HEK293 (cell line): ENCODE data around the gene AP1S2.
A peak's percentile ranks its signal among the peaks of the same experiment; 100 is the strongest.

Experiments used
- ATF2 ChIP-seq: fragments of 450-650 bp; formaldehyde crosslinking; IDR thresholded peaks from 2 replicates; pipeline ENCODE4 v1.5.1; 2016; ENCODE audit warnings: missing biosample characterization, missing genetic modification characterization, low read depth
- GLI4 ChIP-seq: fragments of 450-650 bp; formaldehyde crosslinking; IDR thresholded peaks from 2 replicates; pipeline ENCODE4 v1.5.1; 2016; ENCODE audit warnings: missing biosample characterization, missing genetic modification characterization
- KLF1 ChIP-seq: fragments of 450-650 bp; formaldehyde crosslinking; IDR thresholded peaks from 2 replicates; pipeline ENCODE4 v1.5.1; 2016; ENCODE audit warnings: missing biosample characterization, missing genetic modification characterization
- KLF16 ChIP-seq: fragments of 450-650 bp; formaldehyde crosslinking; IDR thresholded peaks from 2 replicates; pipeline ENCODE4 v1.5.1; 2017; ENCODE audit warnings: missing biosample characterization, missing genetic modification characterization
- KLF8 ChIP-seq: fragments of 450-650 bp; formaldehyde crosslinking; IDR thresholded peaks from 2 replicates; pipeline ENCODE4 v1.5.1; 2016; ENCODE audit warnings: missing biosample characterization, missing genetic modification characterization
- KLF9 ChIP-seq: fragments of 450-650 bp; formaldehyde crosslinking; IDR thresholded peaks from 2 replicates; pipeline ENCODE4 v1.5.1; 2016; ENCODE audit warnings: missing biosample characterization, missing genetic modification characterization, low read depth
- MZF1 ChIP-seq: fragments of 450-650 bp; formaldehyde crosslinking; IDR thresholded peaks from 2 replicates; pipeline ENCODE4 v1.5.1; 2017; ENCODE audit warnings: missing biosample characterization, missing genetic modification characterization, borderline replicate concordance
- PATZ1 ChIP-seq: fragments of 450-650 bp; formaldehyde crosslinking; IDR thresholded peaks from 2 replicates; pipeline ENCODE4 v1.5.1; 2016; ENCODE audit warnings: missing biosample characterization, missing genetic modification characterization
- PRDM4 ChIP-seq: fragments of 450-650 bp; formaldehyde crosslinking; IDR thresholded peaks from 2 replicates; pipeline ENCODE4 v1.5.1; 2017; ENCODE audit warnings: missing biosample characterization, missing genetic modification characterization
- SP7 ChIP-seq: fragments of 450-650 bp; formaldehyde crosslinking; IDR thresholded peaks from 2 replicates; pipeline ENCODE4 v1.5.1; 2016; ENCODE audit warnings: missing biosample characterization, missing genetic modification characterization
- TCF7L2 ChIP-seq: IDR thresholded peaks from 2 replicates; pipeline ENCODE4 v1.6.1; 2011; ENCODE audit warnings: low read depth, mild to moderate bottlenecking, inconsistent platforms, low read length, moderate library complexity, borderline replicate concordance
- TRIM28 ChIP-seq: IDR thresholded peaks from 2 replicates; pipeline ENCODE4 v1.6.1; 2011; ENCODE audit warnings: low read length, control low read depth, borderline replicate concordance
- WT1 ChIP-seq: fragments of 450-650 bp; formaldehyde crosslinking; IDR thresholded peaks from 2 replicates; pipeline ENCODE4 v1.5.1; 2016; ENCODE audit warnings: missing biosample characterization, missing genetic modification characterization
- ZBTB17 ChIP-seq: fragments of 450-650 bp; formaldehyde crosslinking; IDR thresholded peaks from 2 replicates; pipeline ENCODE4 v1.5.1; 2016; ENCODE audit warnings: missing biosample characterization, missing genetic modification characterization
- ZBTB20 ChIP-seq: fragments of 450-650 bp; formaldehyde crosslinking; IDR thresholded peaks from 2 replicates; pipeline ENCODE4 v1.5.1; 2016; ENCODE audit warnings: missing biosample characterization, missing genetic modification characterization
- ZBTB26 ChIP-seq: fragments of 450-650 bp; formaldehyde crosslinking; optimal IDR thresholded peaks from 2 replicates; pipeline ENCODE3; 2016; ENCODE audit warnings: missing biosample characterization, mild to moderate bottlenecking, missing genetic modification characterization
- ZBTB8A ChIP-seq: fragments of 450-650 bp; formaldehyde crosslinking; IDR thresholded peaks from 2 replicates; pipeline ENCODE4 v1.5.1; 2016; ENCODE audit warnings: missing biosample characterization, missing genetic modification characterization
- ZEB2 ChIP-seq: fragments of 450-650 bp; formaldehyde crosslinking; IDR thresholded peaks from 2 replicates; pipeline ENCODE4 v1.5.1; 2016; ENCODE audit warnings: missing biosample characterization, missing genetic modification characterization
- ZFHX2 ChIP-seq: fragments of 450-650 bp; formaldehyde crosslinking; conservative IDR thresholded peaks from 2 replicates; pipeline ENCODE4 v1.5.1; 2016; ENCODE audit warnings: missing biosample characterization, missing genetic modification characterization
- ZFP3 ChIP-seq: fragments of 450-650 bp; formaldehyde crosslinking; IDR thresholded peaks from 2 replicates; pipeline ENCODE4 v1.5.1; 2016; ENCODE audit warnings: low read depth, missing biosample characterization, missing genetic modification characterization
- ZFP37 ChIP-seq: fragments of 450-650 bp; formaldehyde crosslinking; IDR thresholded peaks from 2 replicates; pipeline ENCODE4 v1.5.1; 2016; ENCODE audit warnings: missing biosample characterization, missing genetic modification characterization
- ZNF112 ChIP-seq: fragments of 450-650 bp; formaldehyde crosslinking; IDR thresholded peaks from 2 replicates; pipeline ENCODE4 v1.5.0; 2017; ENCODE audit warnings: missing biosample characterization, missing genetic modification characterization
- ZNF155 ChIP-seq: fragments of 450-650 bp; formaldehyde crosslinking; IDR thresholded peaks from 2 replicates; pipeline ENCODE4 v1.5.1; 2016; ENCODE audit warnings: missing biosample characterization, missing genetic modification characterization
- ZNF223 ChIP-seq: fragments of 450-650 bp; formaldehyde crosslinking; IDR thresholded peaks from 2 replicates; pipeline ENCODE4 v1.5.1; 2016; ENCODE audit warnings: missing biosample characterization, missing genetic modification characterization
- ZNF324 ChIP-seq: fragments of 450-650 bp; formaldehyde crosslinking; IDR thresholded peaks from 2 replicates; pipeline ENCODE4 v1.5.1; 2016; ENCODE audit warnings: missing biosample characterization, missing genetic modification characterization
- ZNF394 ChIP-seq: fragments of 450-650 bp; formaldehyde crosslinking; IDR thresholded peaks from 2 replicates; pipeline ENCODE4 v1.5.1; 2016; ENCODE audit warnings: missing biosample characterization, missing genetic modification characterization, mild to moderate bottlenecking, moderate library complexity, borderline replicate concordance
- ZNF433 ChIP-seq: fragments of 450-650 bp; formaldehyde crosslinking; IDR thresholded peaks from 2 replicates; pipeline ENCODE4 v1.5.1; 2016; ENCODE audit warnings: missing biosample characterization, missing genetic modification characterization, low read depth
- ZNF501 ChIP-seq: fragments of 450-650 bp; formaldehyde crosslinking; IDR thresholded peaks from 2 replicates; pipeline ENCODE4 v1.5.1; 2016; ENCODE audit warnings: missing biosample characterization, missing genetic modification characterization
- ZNF571 ChIP-seq: fragments of 450-650 bp; formaldehyde crosslinking; IDR thresholded peaks from 2 replicates; pipeline ENCODE4 v1.5.0; 2017; ENCODE audit warnings: missing biosample characterization, missing genetic modification characterization
- ZNF610 ChIP-seq: fragments of 450-650 bp; formaldehyde crosslinking; IDR thresholded peaks from 2 replicates; pipeline ENCODE4 v1.5.1; 2016; ENCODE audit warnings: missing biosample characterization, missing genetic modification characterization, borderline replicate concordance
- ZNF629 ChIP-seq: fragments of 450-650 bp; formaldehyde crosslinking; IDR thresholded peaks from 2 replicates; pipeline ENCODE4 v1.5.1; 2017; ENCODE audit warnings: missing biosample characterization, missing genetic modification characterization
- ZNF670 ChIP-seq: fragments of 450-650 bp; formaldehyde crosslinking; IDR thresholded peaks from 2 replicates; pipeline ENCODE4 v1.5.1; 2016; ENCODE audit warnings: missing biosample characterization, missing genetic modification characterization, low read depth
- ZNF76 ChIP-seq: fragments of 450-650 bp; formaldehyde crosslinking; IDR thresholded peaks from 2 replicates; pipeline ENCODE4; 2016; ENCODE audit warnings: low read depth, missing biosample characterization, missing genetic modification characterization, borderline replicate concordance
- ZNF777 ChIP-seq: fragments of 450-650 bp; formaldehyde crosslinking; IDR thresholded peaks from 2 replicates; pipeline ENCODE4 v1.5.1; 2017; ENCODE audit warnings: missing biosample characterization, missing genetic modification characterization, borderline replicate concordance
- ZSCAN30 ChIP-seq: fragments of 450-650 bp; IDR thresholded peaks from 2 replicates; pipeline ENCODE4 v1.5.1; 2018; ENCODE audit warnings: missing biosample characterization, mild to moderate bottlenecking, missing genetic modification characterization, moderate library complexity

AP1S2 gene

GRCh38 chrX:15789979-15790768 is 64.4 kb downstream of the AP1S2 start, which contains the start of gene ZRSR2 (continued):
- TF ChIP-seq ZFHX2 (tag by site-specific recombination) (peak; percentile 79), ZBTB26 (peak; percentile 84), ZNF76 (tag by site-specific recombination) (peak; percentile 64), SP7 (peak; percentile 67), ZNF610 (no peak), WT1 (tag by site-specific recombination) (no peak), TCF7L2 (no peak), ZNF112 (tag by site-specific recombination) (no peak), ZNF501 (peak; percentile 67; the same call in 1 of the 2 replicates), TRIM28 (no peak), PATZ1 (tag by site-specific recombination) (peak; percentile 61), ZNF433 (tag by site-specific recombination) (no peak), ZEB2 (tag by site-specific recombination) (peak; percentile 43; the same call in 1 of the 2 replicates), ZBTB20 (peak; percentile 61; the same call in 1 of the 2 replicates), ATF2 (tag by site-specific recombination) (peak; percentile 68), ZNF571 (tag by site-specific recombination) (no peak), ZBTB17 (tag by site-specific recombination) (peak; percentile 97), KLF16 (peak; percentile 72; the same call in 1 of the 2 replicates), ZFP37 (tag by site-specific recombination) (no peak; the same call in none of the 2 replicates), ZNF670 (tag by site-specific recombination) (no peak), ZNF394 (tag by site-specific recombination) (peak; percentile 78; the same call in 1 of the 2 replicates), ZNF223 (tag by site-specific recombination) (no peak), ZFP3 (no peak), KLF1 (peak; percentile 50), ZNF155 (tag by site-specific recombination) (no peak), ZBTB8A (tag by site-specific recombination) (peak; percentile 35; the same call in 1 of the 2 replicates), ZSCAN30 (no peak), KLF8 (tag by site-specific recombination) (peak; percentile 79; the same call in 1 of the 2 replicates), ZNF777 (tag by site-specific recombination) (0 out of 2 replicates have a peak, but pooled peaks have one; percentile 9), KLF9 (tag by site-specific recombination) (peak; percentile 84), PRDM4 (peak; percentile 74), ZNF324 (tag by site-specific recombination) (peak; percentile 41), GLI4 (tag by site-specific recombination) (no peak), ZNF629 (tag by site-specific recombination) (peak; percentile 67), MZF1 (tag by site-specific recombination) (no peak)
